ENCODE data around the gene KCNJ18. TPM values are rescaled to one million over a fixed set of nuclear protein-coding genes. Genes with fewer than 3 reads are reported as not detected.
"Not testable (repeated sequence)": the region's sequence is repeated elsewhere in the genome, so short reads cannot be mapped to it uniquely, and the experiment has no call there.

Gene KCNJ18
- total RNA-seq, 4 donors from 2014 or later, result not detected

GRCh38 chr17:21724216-21725006 lies 32.1 kb downstream of the KCNJ18 start:
- in situ Hi-C loops (cut with MboI; ENCODE audit: low pct_ligation_motif_present in 1 of 4, low pct_unique_long_range_greater_than_20kb in 1 of 4, low sequenced_read_pairs in 3 of 4); intact Hi-C loops (cut with DNase I; ENCODE audit: low total_unique reads); DNase-seq; H3K27me3 ChIP-seq; H3K27ac ChIP-seq; H3K36me3 ChIP-seq; H3K9me3 ChIP-seq; H3K4me3 ChIP-seq; H3K4me1 ChIP-seq: not testable (repeated sequence)
- WGBS, 2 donors (ENCODE audit: low coverage in 1 of 2), result 63% methylated on average over 6 of the region's 6 CpGs; no CpG with 5 or more reads in 1 of the 2 donors

- in situ Hi-C loops (cut with MboI; ENCODE audit: low pct_ligation_motif_present in 1 of 4, low pct_unique_long_range_greater_than_20kb in 1 of 4, low sequenced_read_pairs in 3 of 4), result not testable (repeated sequence)
- WGBS, 2 donors (ENCODE audit: low coverage in 1 of 2), result 60 to 77% methylated on average over 1 to 5 of the region's 5 CpGs
Measured at GRCh38 chr17:21731076-21731475, 38.8 kb downstream of the KCNJ18 start.

GRCh38 chr17:21733931-21734330 lies 41.6 kb downstream of the KCNJ18 start:
- intact Hi-C loops (cut with DNase I; ENCODE audit: low total_unique reads); H3K36me3 ChIP-seq; H3K9me3 ChIP-seq; in situ Hi-C loops (cut with MboI; ENCODE audit: low pct_ligation_motif_present in 1 of 4, low pct_unique_long_range_greater_than_20kb in 1 of 4, low sequenced_read_pairs in 3 of 4); H3K27me3 ChIP-seq; DNase-seq; H3K4me3 ChIP-seq; H3K4me1 ChIP-seq; H3K27ac ChIP-seq: not testable (repeated sequence)
- WGBS, 2 donors (ENCODE audit: low coverage in 1 of 2), result 83 to 90% methylated on average over 3 of the region's 3 CpGs

More at GRCh38 chr17:21731076-21731475, 38.8 kb downstream of the KCNJ18 start:
- H3K9me3 ChIP-seq; H3K36me3 ChIP-seq; H3K4me1 ChIP-seq; H3K27ac ChIP-seq; H3K27me3 ChIP-seq; H3K4me3 ChIP-seq; intact Hi-C loops (cut with DNase I; ENCODE audit: low total_unique reads); DNase-seq: not testable (repeated sequence)

- WGBS, 2 donors (ENCODE audit: low coverage in 1 of 2), result 86 to 98% methylated on average over 4 of the region's 4 CpGs
- H3K36me3 ChIP-seq; H3K27me3 ChIP-seq; in situ Hi-C loops (cut with MboI; ENCODE audit: low pct_ligation_motif_present in 1 of 4, low pct_unique_long_range_greater_than_20kb in 1 of 4, low sequenced_read_pairs in 3 of 4); DNase-seq; intact Hi-C loops (cut with DNase I; ENCODE audit: low total_unique reads); H3K9me3 ChIP-seq; H3K4me1 ChIP-seq; H3K27ac ChIP-seq; H3K4me3 ChIP-seq: not testable (repeated sequence)
Measured at GRCh38 chr17:21735814-21736213, 43.5 kb downstream of the KCNJ18 start.

GRCh38 chr17:21737015-21737580 lies 44.8 kb downstream of the KCNJ18 start:
- H3K9me3 ChIP-seq; H3K36me3 ChIP-seq; intact Hi-C loops (cut with DNase I; ENCODE audit: low total_unique reads); in situ Hi-C loops (cut with MboI; ENCODE audit: low pct_ligation_motif_present in 1 of 4, low pct_unique_long_range_greater_than_20kb in 1 of 4, low sequenced_read_pairs in 3 of 4); H3K27me3 ChIP-seq; DNase-seq; H3K4me1 ChIP-seq; H3K27ac ChIP-seq; H3K4me3 ChIP-seq: not testable (repeated sequence)
- 74% methylated on average over 22 of the region's 23 CpGs; no CpG with 5 or more reads in 1 of the 2 donors for WGBS, 2 donors (ENCODE audit: low coverage in 1 of 2)

- H3K27me3 ChIP-seq; H3K9me3 ChIP-seq; intact Hi-C loops (cut with DNase I; ENCODE audit: low total_unique reads); H3K4me3 ChIP-seq; in situ Hi-C loops (cut with MboI; ENCODE audit: low pct_ligation_motif_present in 1 of 4, low pct_unique_long_range_greater_than_20kb in 1 of 4, low sequenced_read_pairs in 3 of 4); H3K36me3 ChIP-seq; DNase-seq; H3K4me1 ChIP-seq; H3K27ac ChIP-seq: not testable (repeated sequence)
- whole genome bisulfite sequencing, 2 donors (ENCODE audit: low coverage in 1 of 2), result 51% methylated on average over 2 of the region's 4 CpGs; no CpG with 5 or more reads in 1 of the 2 donors
Measured at GRCh38 chr17:21738241-21738640, 45.9 kb downstream of the KCNJ18 start.

GRCh38 chr17:21738877-21739474 lies 46.7 kb downstream of the KCNJ18 start:
- DNase-seq; H3K27me3 ChIP-seq; intact Hi-C loops (cut with DNase I; ENCODE audit: low total_unique reads); H3K27ac ChIP-seq; H3K9me3 ChIP-seq; in situ Hi-C loops (cut with MboI; ENCODE audit: low pct_ligation_motif_present in 1 of 4, low pct_unique_long_range_greater_than_20kb in 1 of 4, low sequenced_read_pairs in 3 of 4); H3K36me3 ChIP-seq; H3K4me3 ChIP-seq; H3K4me1 ChIP-seq: not testable (repeated sequence)
- 76% methylated on average over 3 of the region's 8 CpGs; no CpG with 5 or more reads in 1 of the 2 donors for WGBS, 2 donors (ENCODE audit: low coverage in 1 of 2)

GRCh38 chr17:21739485-21739884 lies 47.2 kb downstream of the KCNJ18 start:
- H3K27ac ChIP-seq; H3K4me3 ChIP-seq; intact Hi-C loops (cut with DNase I; ENCODE audit: low total_unique reads); H3K27me3 ChIP-seq; H3K36me3 ChIP-seq; H3K4me1 ChIP-seq; H3K9me3 ChIP-seq; in situ Hi-C loops (cut with MboI; ENCODE audit: low pct_ligation_motif_present in 1 of 4, low pct_unique_long_range_greater_than_20kb in 1 of 4, low sequenced_read_pairs in 3 of 4); DNase-seq: not testable (repeated sequence)
- 77% methylated on average over 3 of the region's 7 CpGs; no CpG with 5 or more reads in 1 of the 2 donors for WGBS, 2 donors (ENCODE audit: low coverage in 1 of 2)

GRCh38 chr17:21740836-21741235 lies 48.5 kb downstream of the KCNJ18 start:
- H3K4me3 ChIP-seq; H3K27me3 ChIP-seq; H3K4me1 ChIP-seq; H3K9me3 ChIP-seq; in situ Hi-C loops (cut with MboI; ENCODE audit: low pct_ligation_motif_present in 1 of 4, low pct_unique_long_range_greater_than_20kb in 1 of 4, low sequenced_read_pairs in 3 of 4); H3K36me3 ChIP-seq; DNase-seq; H3K27ac ChIP-seq: not testable (repeated sequence)
- intact Hi-C loops (cut with DNase I; ENCODE audit: low total_unique reads), result loop anchor here (10.0 kb wide), 1 partner anchor 396 kb away; no protein-coding TSS in a partner anchor
- 66% methylated on average over 4 of the region's 7 CpGs; no CpG with 5 or more reads in 1 of the 2 donors for WGBS, 2 donors (ENCODE audit: low coverage in 1 of 2)

GRCh38 chr17:21741520-21741919 lies 49.2 kb downstream of the KCNJ18 start:
- H3K9me3 ChIP-seq; H3K36me3 ChIP-seq; H3K27me3 ChIP-seq; DNase-seq; H3K4me1 ChIP-seq; H3K4me3 ChIP-seq; H3K27ac ChIP-seq; in situ Hi-C loops (cut with MboI; ENCODE audit: low pct_ligation_motif_present in 1 of 4, low pct_unique_long_range_greater_than_20kb in 1 of 4, low sequenced_read_pairs in 3 of 4): not testable (repeated sequence)
- WGBS, 2 donors (ENCODE audit: low coverage in 1 of 2), result no CpG with 5 or more reads among the region's 6 CpGs
- intact Hi-C loops (cut with DNase I; ENCODE audit: low total_unique reads), result loop anchor here (10.0 kb wide), 1 partner anchor 397 kb away; no protein-coding TSS in a partner anchor

Measured in transverse colon (tissue), 4 donors.